Stimulated activated effector memory CD8-positive, alpha-beta T cell treated with anti-CD3 and anti-CD28 coated beads, Interleukin-12 subunit alpha, Interleukin-12 subunit beta, amount 100 ng/mL, for 72 hours (primary cell): ENCODE measurements around the gene BTBD7.

Experiments
- ATAC-seq: fragments of 150-1000 bp; cut with Tn5 transposase; 2 replicates; pipeline ENCODE4 v1.10.0; 2021
- DNase-seq, 2 donors: peaks; one replicate each; pipeline ENCODE4 v3.0.0; 2021 to 2022; ENCODE audit warnings: low spot score in 2 of 2
- H3K27ac Mint-ChIP-seq: one replicate; pipeline ENCODE4 v1.8.0; 2022; ENCODE audit warnings: mild to moderate bottlenecking, mixed read lengths
- H3K36me3 Mint-ChIP-seq: one replicate; pipeline ENCODE4 v1.8.0; 2022; ENCODE audit warnings: mild to moderate bottlenecking, mixed read lengths
- H3K4me1 Mint-ChIP-seq: one replicate; pipeline ENCODE4 v1.8.0; 2022; ENCODE audit warnings: mixed read lengths
- H3K4me3 Mint-ChIP-seq: one replicate; pipeline ENCODE4 v1.8.0; 2022; ENCODE audit warnings: mild to moderate bottlenecking, mixed read lengths
- H3K9me3 Mint-ChIP-seq: one replicate; pipeline ENCODE4 v1.8.0; 2022; ENCODE audit warnings: mixed read lengths

The BTBD7 gene

GRCh38 chr14:93337143-93337753 lies 4.4 kb upstream of the BTBD7 start:
- Mint-ChIP-seq H3K27ac (no peak overlapping the region), H3K9me3 (no peaks in the 10 kb centered on the region), H3K4me3 (no peak overlapping the region), H3K4me1 (peaks cover 12% of the 10 kb centered on the region), H3K36me3 (no peaks in the 10 kb centered on the region)
- no peak for ATAC-seq
- DNase-seq, result peak in 1 of 2 donors; percentile 57

GRCh38 chr14:93333631-93334103 lies 831 bp upstream of the BTBD7 start:
- peak overlapping the region; percentile 96 for H3K27ac Mint-ChIP-seq
- H3K9me3 Mint-ChIP-seq, result no peaks in the 10 kb centered on the region
- DNase-seq (no peak), ATAC-seq (no peak)
- H3K4me3 Mint-ChIP-seq, result peak overlapping the region; percentile 80
- peaks cover 40% of the 10 kb centered on the region for H3K4me1 Mint-ChIP-seq
- no peaks in the 10 kb centered on the region for H3K36me3 Mint-ChIP-seq

GRCh38 chr14:93332397-93332852 lies 411 bp downstream of the BTBD7 start:
- Mint-ChIP-seq H3K27ac (peak overlapping the region; percentile 96), H3K9me3 (no peaks in the 10 kb centered on the region), H3K4me3 (peak overlapping the region; percentile 80), H3K36me3 (no peaks in the 10 kb centered on the region), H3K4me1 (peaks cover 48% of the 10 kb centered on the region)
- ATAC-seq (peak; percentile 71), DNase-seq (peak; percentile 36 to 78)

- ATAC-seq (no peak), DNase-seq (no peak)
Measured at GRCh38 chr14:93331728-93332396, 974 bp downstream of the BTBD7 start.

GRCh38 chr14:93331002-93331727 lies 1.7 kb downstream of the BTBD7 start:
- Mint-ChIP-seq H3K27ac (peak overlapping the region; percentile 96), H3K9me3 (no peaks in the 10 kb centered on the region), H3K36me3 (no peaks in the 10 kb centered on the region), H3K4me1 (peaks cover 49% of the 10 kb centered on the region), H3K4me3 (peak overlapping the region; percentile 80)
- DNase-seq, result no peak
- ATAC-seq, result no peak

More at GRCh38 chr14:93331728-93332396, 974 bp downstream of the BTBD7 start:
- Mint-ChIP-seq H3K4me3 (peak overlapping the region; percentile 80), H3K9me3 (no peaks in the 10 kb centered on the region), H3K4me1 (peaks cover 49% of the 10 kb centered on the region), H3K27ac (peak overlapping the region; percentile 96), H3K36me3 (no peaks in the 10 kb centered on the region)

GRCh38 chr14:93330609-93331000 lies 2.2 kb downstream of the BTBD7 start:
- peak overlapping the region; percentile 80 for H3K4me3 Mint-ChIP-seq
- H3K27ac Mint-ChIP-seq, result no peak overlapping the region
- peaks cover 49% of the 10 kb centered on the region for H3K4me1 Mint-ChIP-seq
- no peak for ATAC-seq
- H3K36me3 Mint-ChIP-seq, result no peaks in the 10 kb centered on the region
- H3K9me3 Mint-ChIP-seq, result no peaks in the 10 kb centered on the region
- DNase-seq, result no peak

- Mint-ChIP-seq H3K4me1 (peaks cover 52% of the 10 kb centered on the region), H3K4me3 (no peak overlapping the region), H3K9me3 (no peaks in the 10 kb centered on the region), H3K27ac (peak overlapping the region; percentile 35), H3K36me3 (no peaks in the 10 kb centered on the region)
- ATAC-seq (no peak), DNase-seq (no peak)
Measured at GRCh38 chr14:93329965-93330608, 2.7 kb downstream of the BTBD7 start.

GRCh38 chr14:93328546-93328945 lies 4.3 kb downstream of the BTBD7 start:
- ATAC-seq, result no peak
- no peak overlapping the region for H3K4me3 Mint-ChIP-seq

GRCh38 chr14:93326196-93326595 lies 6.6 kb downstream of the BTBD7 start:
- H3K9me3 Mint-ChIP-seq, result no peaks in the 10 kb centered on the region
- no peak for DNase-seq
- no peak overlapping the region for H3K4me3 Mint-ChIP-seq
- peaks cover 39% of the 10 kb centered on the region for H3K4me1 Mint-ChIP-seq
- peaks cover 27% of the 10 kb centered on the region for H3K36me3 Mint-ChIP-seq
- no peak overlapping the region for H3K27ac Mint-ChIP-seq
- ATAC-seq, result no peak

More at GRCh38 chr14:93328546-93328945, 4.3 kb downstream of the BTBD7 start:
- H3K4me1 Mint-ChIP-seq, result peaks cover 48% of the 10 kb centered on the region
- H3K36me3 Mint-ChIP-seq, result peaks cover 14% of the 10 kb centered on the region
- DNase-seq, result no peak
- H3K9me3 Mint-ChIP-seq, result no peaks in the 10 kb centered on the region
- no peak overlapping the region for H3K27ac Mint-ChIP-seq

- Mint-ChIP-seq H3K27ac (peak overlapping the region; percentile 21), H3K4me1 (peaks cover 38% of the 10 kb centered on the region), H3K36me3 (peaks cover 27% of the 10 kb centered on the region), H3K9me3 (no peaks in the 10 kb centered on the region), H3K4me3 (no peak overlapping the region)
- no peak for DNase-seq
- no peak for ATAC-seq
Measured at GRCh38 chr14:93323600-93324174, 9.1 kb downstream of the BTBD7 start.

- Mint-ChIP-seq H3K9me3 (no peaks in the 10 kb centered on the region), H3K4me1 (peaks cover 44% of the 10 kb centered on the region), H3K36me3 (peaks cover 27% of the 10 kb centered on the region), H3K27ac (peak overlapping the region; percentile 21), H3K4me3 (no peak overlapping the region)
- ATAC-seq, result no peak
- DNase-seq, result no peak
Measured at GRCh38 chr14:93322929-93323599, 9.8 kb downstream of the BTBD7 start.

- ATAC-seq (no peak), DNase-seq (no peak)
- Mint-ChIP-seq H3K4me3 (no peak overlapping the region), H3K36me3 (peaks cover 27% of the 10 kb centered on the region), H3K27ac (no peak overlapping the region), H3K9me3 (no peaks in the 10 kb centered on the region), H3K4me1 (peaks cover 39% of the 10 kb centered on the region)
Measured at GRCh38 chr14:93320489-93320888, 12.3 kb downstream of the BTBD7 start.

- peak; percentile 56 for ATAC-seq
- peak in 1 of 2 donors; percentile 41 for DNase-seq
- Mint-ChIP-seq H3K9me3 (no peaks in the 10 kb centered on the region), H3K27ac (peak overlapping the region; percentile 11), H3K4me3 (no peak overlapping the region), H3K4me1 (peaks cover 34% of the 10 kb centered on the region), H3K36me3 (peaks cover 27% of the 10 kb centered on the region)
Measured at GRCh38 chr14:93319958-93320357, 12.9 kb downstream of the BTBD7 start.

GRCh38 chr14:93319494-93319893 lies 13.3 kb downstream of the BTBD7 start:
- H3K9me3 Mint-ChIP-seq, result no peaks in the 10 kb centered on the region
- no peak for DNase-seq
- no peak overlapping the region for H3K4me3 Mint-ChIP-seq
- H3K4me1 Mint-ChIP-seq, result peaks cover 30% of the 10 kb centered on the region
- ATAC-seq, result peak; percentile 40
- H3K27ac Mint-ChIP-seq, result peak overlapping the region; percentile 11
- peaks cover 23% of the 10 kb centered on the region for H3K36me3 Mint-ChIP-seq
